ENCODE results near the gene GATA1.

The GATA1 gene

DNA sequence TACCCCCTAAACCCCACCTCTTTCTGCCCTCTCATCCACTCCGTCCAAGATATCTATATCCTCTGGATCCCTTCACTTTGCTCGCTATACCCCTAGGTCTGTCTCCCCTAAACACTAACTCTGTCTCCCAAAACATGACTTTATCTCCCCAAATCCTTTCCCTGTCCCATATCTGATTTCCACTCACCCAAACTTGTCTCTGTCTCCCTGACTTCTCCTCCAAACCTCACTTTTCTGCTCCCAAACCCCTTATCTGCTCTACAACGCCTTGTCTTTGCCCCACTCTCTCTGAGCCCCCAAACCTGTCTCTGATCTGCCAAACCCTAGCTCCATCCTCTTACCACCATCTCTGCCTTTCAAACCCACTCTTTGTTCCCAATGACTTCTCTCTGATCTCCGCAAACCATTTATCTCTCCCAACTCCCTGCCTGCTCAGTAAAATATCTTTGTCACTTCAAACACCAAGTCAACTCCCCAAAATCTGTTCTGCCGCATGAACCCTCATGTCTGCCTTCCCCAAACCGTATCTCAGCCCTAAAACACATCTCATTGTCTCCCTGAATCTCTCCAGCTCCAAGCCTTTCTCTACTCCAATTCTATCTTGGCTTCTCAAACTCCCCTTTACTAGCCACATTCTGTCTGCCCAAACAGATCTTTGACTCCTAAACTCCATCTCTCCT is 575 bp downstream of the GATA1 start:
- no peak overlapping the region for H3K27ac ChIP-seq
- DNase-seq (ENCODE audit: low spot score) = no peak
- TF ChIP-seq, protein P1, sequence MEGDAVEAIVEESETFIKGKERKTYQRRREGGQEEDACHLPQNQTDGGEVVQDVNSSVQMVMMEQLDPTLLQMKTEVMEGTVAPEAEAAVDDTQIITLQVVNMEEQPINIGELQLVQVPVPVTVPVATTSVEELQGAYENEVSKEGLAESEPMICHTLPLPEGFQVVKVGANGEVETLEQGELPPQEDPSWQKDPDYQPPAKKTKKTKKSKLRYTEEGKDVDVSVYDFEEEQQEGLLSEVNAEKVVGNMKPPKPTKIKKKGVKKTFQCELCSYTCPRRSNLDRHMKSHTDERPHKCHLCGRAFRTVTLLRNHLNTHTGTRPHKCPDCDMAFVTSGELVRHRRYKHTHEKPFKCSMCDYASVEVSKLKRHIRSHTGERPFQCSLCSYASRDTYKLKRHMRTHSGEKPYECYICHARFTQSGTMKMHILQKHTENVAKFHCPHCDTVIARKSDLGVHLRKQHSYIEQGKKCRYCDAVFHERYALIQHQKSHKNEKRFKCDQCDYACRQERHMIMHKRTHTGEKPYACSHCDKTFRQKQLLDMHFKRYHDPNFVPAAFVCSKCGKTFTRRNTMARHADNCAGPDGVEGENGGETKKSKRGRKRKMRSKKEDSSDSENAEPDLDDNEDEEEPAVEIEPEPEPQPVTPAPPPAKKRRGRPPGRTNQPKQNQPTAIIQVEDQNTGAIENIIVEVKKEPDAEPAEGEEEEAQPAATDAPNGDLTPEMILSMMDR (conservative IDR thresholded peaks at IDR 0.05; ENCODE audit: low read depth) = no peak
- ChIA-PET POLR2A (ENCODE audit: low non-redundant PET) (no interaction called here), CTCF (interaction anchor here (0.5 kb wide), 1 partner anchor 23 kb away, joined by 3 read pairs; no protein-coding TSS in a partner anchor)

DNA sequence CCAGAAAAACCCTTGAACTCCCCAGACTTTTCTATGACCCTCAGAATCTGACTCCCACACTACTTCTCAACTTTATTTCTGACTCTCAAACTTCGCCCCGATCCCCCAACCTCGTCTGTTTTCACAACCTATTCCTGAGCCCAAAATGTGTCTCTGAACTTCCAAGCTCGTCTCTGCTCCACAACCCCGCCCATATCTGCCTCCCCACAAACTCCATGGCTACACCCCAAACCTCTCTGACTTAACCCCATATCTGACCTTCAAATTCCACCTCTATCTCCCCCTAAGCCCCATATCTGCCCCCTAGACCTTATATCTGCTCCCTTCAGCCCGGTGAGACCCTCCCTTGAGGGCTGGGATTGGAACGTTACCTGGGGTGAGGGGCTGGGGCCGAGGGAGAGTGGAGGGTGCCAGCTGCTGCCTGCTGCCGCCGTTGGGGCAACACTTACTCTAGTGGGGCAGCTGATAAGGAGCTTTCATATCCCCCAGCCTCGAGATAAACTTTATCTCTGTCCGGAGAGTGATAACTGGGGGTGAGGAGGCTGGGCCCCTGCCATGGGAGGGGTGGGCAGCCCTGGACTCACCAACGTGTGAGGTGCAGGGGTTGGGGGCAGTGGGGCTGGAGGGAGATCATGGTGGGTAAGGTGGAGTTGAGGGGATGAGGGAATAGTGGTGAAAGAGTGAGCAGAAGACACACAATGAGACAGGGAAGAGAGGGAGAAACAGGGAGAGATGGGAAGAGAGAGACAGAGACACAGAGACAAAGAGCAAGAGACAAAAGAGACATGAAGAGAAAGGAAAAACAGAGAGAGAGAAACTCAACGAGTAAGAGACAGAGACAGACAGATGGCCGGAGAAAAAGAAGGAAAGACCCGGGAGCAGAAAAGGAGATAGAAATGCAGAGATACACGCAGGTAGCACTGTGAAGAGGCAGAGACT is 1.4 kb downstream of the GATA1 start:
- TF ChIP-seq, protein P1 (conservative IDR thresholded peaks at IDR 0.05; ENCODE audit: low read depth) = no peak
- POLR2A ChIA-PET (ENCODE audit: low non-redundant PET) = no interaction called here
- CTCF ChIA-PET = no interaction called here
- H3K27ac ChIP-seq = no peak overlapping the region
- DNase-seq (ENCODE audit: low spot score) = no peak

DNA sequence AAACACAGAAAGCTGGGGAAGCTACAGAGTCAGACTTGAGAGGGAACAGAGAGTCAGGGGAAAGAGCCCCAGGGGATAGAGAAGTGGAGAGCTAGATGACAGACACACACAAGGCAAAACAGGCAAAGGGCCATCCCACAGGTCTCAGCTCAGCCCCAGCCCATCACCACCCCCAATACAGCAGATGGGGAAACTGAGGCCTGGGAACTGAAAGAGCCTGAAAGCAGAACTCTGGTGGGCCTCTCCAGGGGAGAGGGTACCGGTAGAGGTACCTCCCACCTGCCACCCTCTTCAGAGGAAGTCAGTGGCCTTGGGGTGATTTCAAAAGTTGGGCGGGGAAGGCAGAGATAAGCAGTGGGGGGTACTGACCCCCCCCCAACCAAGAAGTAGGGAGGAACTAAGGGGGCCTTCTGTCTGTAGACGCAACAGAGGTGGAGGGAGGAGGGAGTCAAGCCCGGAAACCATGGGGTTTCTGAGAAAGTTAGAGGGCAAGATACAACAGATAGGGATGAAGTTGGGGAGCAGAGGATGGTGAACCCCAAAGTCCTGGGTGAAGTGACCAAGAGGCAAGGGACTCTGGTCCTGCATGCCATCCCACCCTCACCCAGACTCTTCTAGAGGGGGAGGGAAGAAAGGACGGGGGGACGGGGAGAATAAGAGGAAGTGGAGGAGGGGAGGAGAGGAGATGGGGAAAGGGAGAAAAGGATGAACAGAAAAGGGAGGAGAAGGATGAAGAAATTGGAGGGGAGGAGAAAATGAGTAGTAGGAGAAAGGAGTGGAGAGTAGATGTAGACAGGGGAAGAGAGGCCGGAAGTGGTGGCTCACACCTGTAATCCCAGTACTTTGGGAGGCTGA is 3.2 kb downstream of the GATA1 start:
- TF ChIP-seq, protein P1 (conservative IDR thresholded peaks at IDR 0.05; ENCODE audit: low read depth) = no peak
- H3K27ac ChIP-seq = no peak overlapping the region

DNA sequence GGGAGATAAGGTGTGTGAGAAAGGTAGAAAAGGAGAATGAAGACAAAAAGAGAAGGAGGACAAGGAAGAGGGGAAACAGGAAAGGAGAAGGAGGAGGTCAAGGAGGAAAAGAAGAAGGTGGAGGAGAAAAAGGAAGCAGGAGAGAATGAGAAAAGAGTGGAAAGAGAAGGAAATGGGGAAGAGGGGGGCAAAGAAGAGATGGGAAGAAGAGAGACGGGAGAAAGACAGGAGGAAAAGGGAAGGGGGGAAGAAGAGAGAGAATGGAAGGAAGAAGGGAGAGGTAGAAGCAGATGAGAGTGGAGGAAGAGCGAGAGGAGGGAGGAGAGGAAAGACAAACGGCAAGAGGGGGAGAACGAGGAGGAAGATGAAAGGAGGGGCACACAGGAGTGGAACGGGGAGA is 4.1 kb downstream of the GATA1 start:
- TF ChIP-seq, protein P1 (conservative IDR thresholded peaks at IDR 0.05; ENCODE audit: low read depth) = no peak
- H3K27ac ChIP-seq = no peak overlapping the region
- DNase-seq (ENCODE audit: low spot score) = no peak
- ChIA-PET POLR2A (ENCODE audit: low non-redundant PET) (no interaction called here), CTCF (no interaction called here)

More for the DNA sequence above, 3.2 kb downstream of the GATA1 start:
- no peak for DNase-seq (ENCODE audit: low spot score)
- ChIA-PET POLR2A (ENCODE audit: low non-redundant PET) (no interaction called here), CTCF (no interaction called here)

DNA sequence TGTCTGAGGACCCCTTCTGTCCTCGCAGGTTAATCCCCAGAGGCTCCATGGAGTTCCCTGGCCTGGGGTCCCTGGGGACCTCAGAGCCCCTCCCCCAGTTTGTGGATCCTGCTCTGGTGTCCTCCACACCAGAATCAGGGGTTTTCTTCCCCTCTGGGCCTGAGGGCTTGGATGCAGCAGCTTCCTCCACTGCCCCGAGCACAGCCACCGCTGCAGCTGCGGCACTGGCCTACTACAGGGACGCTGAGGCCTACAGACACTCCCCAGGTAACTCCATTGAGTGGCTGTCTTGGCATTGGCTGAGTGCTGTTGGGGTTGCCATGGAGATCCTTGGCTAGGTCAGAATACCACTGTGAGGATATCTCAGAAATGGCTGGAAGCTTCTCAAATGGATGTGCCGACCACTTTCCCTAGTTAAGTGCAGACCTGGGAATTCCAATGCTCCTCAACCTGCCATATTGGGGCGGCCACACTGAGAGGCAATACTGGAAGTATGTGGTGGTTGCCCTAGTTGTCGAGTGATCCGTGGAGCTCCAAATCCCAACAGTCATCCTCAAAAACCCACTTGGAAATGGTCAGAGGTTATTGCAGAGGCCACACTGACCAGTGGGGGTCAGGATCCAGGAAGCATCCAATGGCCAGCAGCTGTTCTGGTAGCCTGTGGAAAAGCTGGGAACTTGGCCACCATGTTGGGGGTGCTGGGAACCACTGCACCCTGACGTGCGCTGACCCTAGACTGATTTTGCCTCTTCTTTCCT is 4.9 kb downstream of the GATA1 start:
- no peak overlapping the region for H3K27ac ChIP-seq
- ChIA-PET POLR2A (ENCODE audit: low non-redundant PET) (no interaction called here), CTCF (no interaction called here)
- DNase-seq (ENCODE audit: low spot score) = no peak
- TF ChIP-seq, protein P1 (conservative IDR thresholded peaks at IDR 0.05; ENCODE audit: low read depth) = no peak
